SK-MEL-5 (cell line): ENCODE results near the gene KIF16B. TPM values are rescaled to one million over a fixed set of nuclear protein-coding genes. Genes with fewer than 3 reads are reported as not detected.
A peak's percentile ranks its signal among the peaks of the same experiment; 100 is the strongest.

Experiments
- DNase-seq: peaks from one replicate; pipeline ENCODE4 v3.0.0-alpha.2; 2016; ENCODE audit warnings: low read depth, low spot score
- in situ Hi-C: cut with HindIII; loops from 2 replicates; pipeline ENCODE4 v1.10.0; 2016; ENCODE audit warnings: low sequenced_read_pairs, high pct_unique_total_duplicates, low pct_unique_long_range_greater_than_20kb
- total RNA-seq: library from RNA; depleted of rRNA; stranded (reverse); fragments of >200 nt; shearing (Covaris generic); gene quantifications from 2 replicates; pipeline ENCODE4 v1.2.3, GENCODE V29; 2014

KIF16B gene
- total RNA-seq, 1 experiment from 2014 or later, result 13.4 TPM

DNA sequence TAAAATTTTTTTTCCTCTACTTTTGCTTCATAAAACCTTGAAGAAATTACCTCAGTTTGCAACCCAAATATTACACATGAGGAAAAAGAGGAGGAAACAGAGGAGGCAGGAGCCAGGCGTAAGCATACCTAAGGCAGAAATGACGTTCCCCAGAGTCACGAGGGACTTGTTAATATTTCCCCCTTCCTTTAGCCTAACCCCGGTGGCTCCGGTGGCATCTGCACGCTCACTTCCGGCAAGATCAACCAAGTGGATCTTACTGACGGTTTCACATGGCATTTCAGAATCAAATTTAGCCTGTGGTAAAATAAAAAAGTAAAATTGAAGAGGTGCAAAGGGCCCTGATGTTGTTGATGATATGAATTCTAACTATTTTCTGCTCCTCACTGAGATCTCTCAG is 67.4 kb downstream of the KIF16B start:
- in situ Hi-C loops, result loop anchor here (25.0 kb wide), 1 partner anchor 256 kb away; no protein-coding TSS in a partner anchor
- no peak for DNase-seq

DNA sequence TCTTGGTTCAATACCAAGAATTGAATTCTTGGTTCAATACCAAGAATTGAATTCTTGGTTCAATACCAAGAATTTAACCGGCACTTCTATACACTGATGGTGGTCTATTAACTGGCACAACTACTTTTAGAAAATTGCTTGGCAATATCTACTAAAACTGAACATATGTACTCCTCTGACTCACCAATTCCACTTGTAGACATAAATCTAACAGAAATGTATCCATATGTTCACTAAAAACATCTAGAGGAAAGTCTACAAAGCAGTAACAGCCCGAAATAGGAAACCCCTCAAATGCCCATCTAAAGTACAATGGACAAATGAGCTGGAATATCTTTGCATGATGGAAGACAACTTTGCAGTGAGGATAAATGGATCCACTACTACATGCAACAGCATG is 71.9 kb downstream of the KIF16B start:
- DNase-seq, result no peak
- in situ Hi-C loops, result loop anchor here (25.0 kb wide), 1 partner anchor 261 kb away; no protein-coding TSS in a partner anchor

DNA sequence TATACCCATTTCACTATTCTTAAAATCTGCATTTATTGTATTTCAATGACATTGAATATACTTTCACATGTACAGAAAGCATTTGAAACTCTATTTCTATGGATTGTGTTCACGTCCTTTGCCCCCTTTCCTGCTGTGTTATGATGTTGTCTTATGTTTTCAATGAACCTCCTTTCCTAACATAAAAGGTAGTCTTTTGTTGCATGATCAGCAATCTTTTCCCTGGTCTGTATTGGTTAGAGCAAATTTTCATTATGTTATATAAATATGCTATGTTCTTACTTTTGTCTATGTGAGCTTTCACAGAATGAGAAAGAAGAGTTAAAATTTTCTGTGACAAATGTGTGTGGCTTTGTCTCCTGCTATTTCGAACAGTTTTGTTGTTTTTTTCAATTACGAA is 73.1 kb downstream of the KIF16B start:
- DNase-seq, result no peak
- in situ Hi-C loops, result loop anchor here (25.0 kb wide), 1 partner anchor 262 kb away; no protein-coding TSS in a partner anchor

DNA sequence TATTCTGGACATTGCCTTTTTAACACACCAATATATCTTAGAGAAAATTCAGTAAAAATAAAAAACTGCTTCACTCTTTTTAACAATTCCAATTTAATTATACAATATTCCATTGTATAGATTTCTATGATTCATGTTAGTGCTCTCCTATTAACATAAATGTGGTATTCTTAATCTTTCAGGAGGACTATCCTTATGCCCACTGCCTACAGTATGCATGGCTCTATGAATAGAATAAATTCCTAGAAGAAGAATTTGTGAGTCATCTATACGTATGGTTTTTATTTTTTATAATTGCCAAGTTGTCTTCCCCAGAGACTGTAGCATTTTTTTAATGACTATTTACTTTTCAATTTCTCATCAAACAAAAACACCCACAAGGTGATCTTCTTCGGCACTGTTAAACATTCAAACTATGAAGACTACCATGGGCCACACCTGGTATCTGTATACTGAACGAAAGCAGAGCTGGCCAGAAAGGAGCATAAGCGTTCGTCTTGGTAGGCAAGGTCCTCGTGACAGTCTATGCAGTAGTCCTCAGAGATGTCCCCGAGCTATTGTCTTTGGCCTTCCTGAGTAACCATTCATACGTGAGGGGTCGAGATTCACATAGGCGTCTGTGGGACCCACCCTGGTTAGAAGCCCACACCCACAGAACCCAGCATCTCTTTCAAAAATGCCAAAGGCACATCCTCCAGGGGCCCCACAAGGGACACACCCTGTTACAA is 74.6 kb downstream of the KIF16B start:
- in situ Hi-C loops, result no loop called here
- DNase-seq, result no peak

DNA sequence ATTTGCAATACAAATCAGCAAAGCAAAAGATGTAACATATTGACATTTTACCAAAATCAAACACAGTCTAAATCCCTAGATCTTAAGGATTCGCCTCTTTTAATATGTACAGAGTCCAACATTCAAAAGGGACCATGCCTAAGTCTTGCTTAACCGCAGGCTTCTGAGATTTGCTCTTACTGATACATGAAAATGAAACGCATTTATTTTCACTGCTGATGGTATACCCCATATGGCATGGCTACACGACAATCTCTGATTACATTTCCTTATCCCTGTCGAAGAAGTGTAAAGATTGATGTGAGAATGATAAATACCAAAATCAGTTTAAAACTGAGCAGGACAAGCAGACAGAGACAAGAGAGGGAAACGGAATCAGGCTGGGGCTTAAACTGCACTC is 75.4 kb downstream of the KIF16B start:
- in situ Hi-C loops, result no loop called here
- no peak for DNase-seq

DNA sequence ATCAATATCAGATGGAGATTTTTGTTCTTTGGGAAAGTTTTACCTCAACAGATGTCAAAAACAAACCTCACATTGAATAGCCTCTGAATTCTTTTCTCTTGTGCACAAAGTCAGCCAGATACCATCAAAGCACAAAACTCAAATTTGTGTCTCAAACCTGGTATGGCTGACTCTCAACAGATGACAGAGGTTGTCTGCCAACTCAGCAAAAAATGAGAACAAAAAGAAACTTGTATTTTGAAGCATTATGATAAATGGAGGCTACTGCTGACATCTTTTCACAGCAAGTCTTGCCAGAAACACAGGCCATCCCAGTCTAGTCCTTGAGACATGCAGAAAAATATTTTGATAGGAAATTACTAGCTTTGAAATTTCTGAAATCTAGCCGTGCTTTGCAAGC is 79.8 kb downstream of the KIF16B start:
- no peak for DNase-seq
- in situ Hi-C loops, result no loop called here

DNA sequence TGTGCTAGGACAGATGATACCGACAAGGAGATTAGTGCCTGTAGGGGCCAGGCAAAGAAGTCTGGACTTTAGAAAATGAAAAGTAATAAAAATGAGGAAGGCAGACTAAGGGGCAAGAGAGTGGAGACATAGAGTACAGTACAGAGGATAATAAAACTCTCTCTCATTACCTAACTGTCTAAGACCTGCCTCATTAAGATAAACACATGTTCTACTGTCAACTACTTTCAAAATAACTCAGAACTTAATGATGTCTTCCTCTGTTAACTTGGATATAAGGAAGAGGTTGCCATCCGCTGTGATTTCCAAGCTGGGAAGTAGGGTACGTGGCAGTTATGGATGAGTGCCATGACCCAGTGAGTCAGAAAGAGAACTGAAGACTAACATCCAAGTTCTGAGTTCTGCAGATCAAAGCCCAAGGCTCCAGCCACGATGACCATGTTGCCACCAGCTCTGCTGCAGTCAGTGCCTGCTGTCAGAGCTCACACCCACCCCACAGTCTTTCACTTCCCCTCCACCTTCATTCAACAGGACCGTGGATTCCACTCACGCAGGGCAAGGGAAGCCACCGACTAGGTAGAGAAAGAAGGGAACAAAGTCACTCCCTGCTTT is 81.8 kb downstream of the KIF16B start:
- in situ Hi-C loops, result no loop called here
- no peak for DNase-seq

DNA sequence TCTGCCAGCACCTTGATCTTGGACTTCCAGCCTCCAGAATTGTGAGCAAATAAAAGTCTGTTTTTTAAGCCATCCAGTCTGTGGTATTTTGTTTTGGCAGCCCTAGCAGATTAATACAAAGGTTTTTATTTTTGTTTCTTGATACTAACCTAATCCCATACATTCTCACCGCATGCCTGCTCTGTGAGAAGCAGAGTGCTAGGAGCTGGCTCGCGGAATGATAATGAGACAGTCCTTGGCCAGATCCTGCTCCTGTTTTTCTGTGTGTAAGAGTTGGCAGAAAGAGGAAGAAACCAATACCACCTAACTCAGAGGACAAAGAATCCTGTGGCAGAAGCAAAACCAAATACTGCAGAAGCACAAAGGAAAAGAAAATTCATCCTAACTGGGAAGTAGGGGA is 82.6 kb downstream of the KIF16B start:
- DNase-seq, result no peak
- in situ Hi-C loops, result no loop called here

DNA sequence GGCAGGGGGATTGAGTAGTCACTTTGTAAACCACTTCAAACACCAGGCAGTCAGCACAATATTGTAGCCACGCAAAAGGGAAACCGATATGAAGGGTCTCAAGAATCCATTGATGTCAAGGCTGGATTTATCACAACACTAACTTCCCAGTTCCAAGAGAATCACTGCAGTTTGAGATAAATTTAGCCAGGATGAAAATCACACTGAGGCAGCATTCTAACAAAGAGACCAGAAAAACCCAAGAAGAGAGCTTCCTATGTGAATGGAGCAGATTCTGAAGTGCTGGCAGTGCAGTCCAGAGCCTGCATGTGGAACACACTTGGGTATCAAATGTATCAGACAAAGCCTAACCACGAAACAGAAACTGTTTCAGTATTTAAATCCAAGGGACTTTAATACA is 84.6 kb downstream of the KIF16B start:
- in situ Hi-C loops, result no loop called here
- DNase-seq, result no peak

DNA sequence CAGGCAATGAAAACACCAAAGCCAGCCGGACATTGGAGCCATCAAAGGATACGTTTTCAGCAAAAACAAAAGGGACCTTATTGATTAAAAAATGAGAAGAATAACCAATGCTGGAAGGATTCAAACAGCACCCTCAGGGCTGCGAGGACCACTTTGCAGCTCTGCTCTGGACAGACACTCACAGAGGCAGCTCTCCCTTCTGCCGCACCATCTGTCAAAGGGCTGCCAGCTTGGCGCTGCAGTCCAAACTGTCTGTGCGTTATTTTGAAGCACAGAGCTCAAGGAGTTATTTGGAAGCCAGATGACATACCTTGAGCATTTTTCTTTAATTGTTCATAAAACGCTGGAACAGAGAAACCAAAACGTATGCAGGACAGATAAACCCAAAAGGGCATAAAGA is 85.2 kb downstream of the KIF16B start:
- in situ Hi-C loops, result no loop called here
- no peak for DNase-seq

DNA sequence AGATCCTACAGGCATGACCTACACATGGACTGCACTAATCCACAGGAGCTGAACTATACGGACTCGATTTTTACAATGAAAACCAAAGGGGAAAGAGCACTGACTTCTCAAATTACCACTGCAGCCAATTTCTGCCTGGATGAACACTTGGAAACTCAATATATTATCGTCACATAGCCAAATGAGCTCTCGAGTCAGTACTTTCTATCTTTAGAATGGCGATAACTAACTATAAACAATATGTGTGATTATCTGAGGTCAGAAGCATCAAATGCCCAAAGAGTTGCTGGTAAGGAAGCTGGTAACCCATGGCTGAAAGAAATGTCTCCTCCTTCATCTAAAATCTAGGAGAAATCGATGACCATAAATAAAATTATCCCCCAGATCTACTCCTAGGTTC is 86.7 kb downstream of the KIF16B start:
- DNase-seq, result no peak
- in situ Hi-C loops, result no loop called here

DNA sequence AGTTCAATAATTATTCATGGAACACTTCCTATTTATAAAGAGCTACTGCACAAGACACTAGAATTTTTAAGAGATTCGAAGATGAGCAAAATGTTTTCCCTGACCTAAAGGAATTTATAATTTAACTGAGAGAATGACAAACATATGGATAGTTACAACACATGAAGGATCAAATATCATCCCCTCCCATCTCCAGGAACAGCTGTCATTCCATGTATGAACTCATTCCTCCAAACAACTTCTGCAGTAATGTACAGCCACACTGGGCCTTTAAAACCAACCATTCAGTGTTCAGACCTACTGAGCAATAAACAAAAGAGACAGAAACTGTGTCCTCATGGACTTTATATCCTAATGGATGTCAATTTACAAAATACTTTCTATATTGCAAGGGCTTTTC is 87.8 kb downstream of the KIF16B start:
- DNase-seq, result no peak

DNA sequence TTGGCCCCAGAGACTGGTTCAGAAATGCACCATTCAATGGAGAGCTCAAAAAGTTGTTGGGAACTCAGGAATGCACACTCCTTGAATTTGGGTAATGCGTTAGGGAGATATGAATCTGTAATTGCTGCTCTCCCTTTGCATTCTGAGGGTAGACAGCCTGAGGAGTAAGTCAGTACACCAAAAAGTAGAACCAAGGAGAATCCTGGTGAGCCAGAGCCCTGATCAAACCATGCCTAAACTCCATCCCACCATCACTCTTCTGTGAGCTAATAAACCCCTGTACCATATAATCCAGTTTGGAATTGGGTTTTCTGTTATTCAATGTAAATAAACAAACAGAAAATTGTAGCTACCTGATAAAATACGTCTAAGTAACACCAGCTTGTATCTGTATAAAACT is 90.2 kb downstream of the KIF16B start:
- no peak for DNase-seq
- in situ Hi-C loops, result no loop called here

More for the DNA sequence above, 87.8 kb downstream of the KIF16B start:
- in situ Hi-C loops, result no loop called here

DNA sequence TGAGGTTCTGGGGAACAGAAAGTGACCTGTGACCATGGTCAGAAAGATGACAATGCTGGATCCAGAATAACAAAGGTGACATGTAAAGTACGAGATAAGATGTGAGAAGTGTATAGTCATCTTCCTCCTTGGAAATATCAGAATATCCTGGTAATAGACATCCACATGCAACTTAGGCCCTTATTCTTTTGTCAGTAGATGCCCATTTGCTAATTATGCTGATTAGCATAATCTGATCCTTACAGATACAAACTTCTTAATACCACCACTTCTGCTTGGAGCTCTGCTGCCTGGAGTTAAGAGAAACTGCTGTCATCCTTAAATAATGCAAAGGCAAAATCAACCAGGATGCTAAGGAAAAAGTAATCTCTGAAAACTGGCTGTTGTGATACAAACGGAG is 91.3 kb downstream of the KIF16B start:
- no peak for DNase-seq
- in situ Hi-C loops, result no loop called here

DNA sequence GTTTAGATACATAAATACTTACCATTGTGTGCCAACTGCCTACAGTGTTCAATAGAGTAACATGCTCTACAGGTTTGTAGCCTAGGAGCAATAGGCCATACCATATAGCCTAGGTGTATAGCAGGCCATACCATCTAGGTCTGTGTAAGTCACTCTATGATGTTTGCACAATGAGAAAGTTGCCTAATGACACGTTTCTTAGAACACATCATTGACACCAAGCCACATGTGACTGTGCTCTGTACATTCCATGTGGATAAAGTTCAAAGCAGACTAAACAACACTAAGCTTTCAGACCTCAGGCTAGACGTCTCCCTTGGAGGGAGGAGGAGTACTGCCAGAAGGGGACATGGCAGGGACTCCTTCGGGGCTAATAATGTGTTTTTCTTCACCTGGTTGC is 93.6 kb downstream of the KIF16B start:
- DNase-seq, result no peak
- in situ Hi-C loops, result no loop called here

DNA sequence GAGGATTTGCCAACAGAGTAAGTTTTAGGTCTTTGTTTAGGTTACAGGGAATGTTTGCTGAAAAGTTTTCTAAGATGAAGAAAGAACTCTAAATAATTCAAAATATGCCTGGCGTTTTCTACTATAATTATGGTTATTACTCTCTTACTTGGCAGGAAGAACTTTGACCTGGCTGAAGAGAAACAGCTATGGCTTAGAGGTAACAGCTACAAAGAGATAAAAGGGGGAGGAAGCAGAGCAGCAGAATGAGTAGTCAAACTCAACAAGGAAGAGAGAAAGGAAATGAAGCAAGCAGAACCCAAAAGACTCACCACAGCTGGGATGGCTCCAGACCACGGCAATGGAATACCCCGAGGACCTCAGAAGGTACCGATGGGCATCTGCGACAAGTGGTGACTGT is 95.6 kb downstream of the KIF16B start:
- in situ Hi-C loops, result no loop called here
- DNase-seq, result no peak

DNA sequence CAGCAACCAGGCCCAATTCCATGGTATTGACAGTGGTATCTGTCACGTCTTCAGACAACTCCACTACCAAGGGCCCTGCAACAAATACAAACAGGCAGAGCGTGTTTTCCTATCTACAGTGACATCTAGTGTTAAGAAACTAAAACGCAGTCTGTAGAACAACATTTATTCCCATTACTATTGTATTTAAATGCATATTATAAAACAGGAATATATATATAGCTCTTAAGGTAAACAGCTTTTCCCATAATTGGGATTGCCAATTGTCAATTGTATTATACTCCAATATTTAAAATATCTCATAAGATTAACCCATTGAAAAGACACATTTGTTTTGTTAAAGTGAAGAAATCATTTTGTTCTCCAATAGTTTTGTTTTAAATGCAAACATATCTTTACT is 97.2 kb downstream of the KIF16B start:
- in situ Hi-C loops, result no loop called here

DNA sequence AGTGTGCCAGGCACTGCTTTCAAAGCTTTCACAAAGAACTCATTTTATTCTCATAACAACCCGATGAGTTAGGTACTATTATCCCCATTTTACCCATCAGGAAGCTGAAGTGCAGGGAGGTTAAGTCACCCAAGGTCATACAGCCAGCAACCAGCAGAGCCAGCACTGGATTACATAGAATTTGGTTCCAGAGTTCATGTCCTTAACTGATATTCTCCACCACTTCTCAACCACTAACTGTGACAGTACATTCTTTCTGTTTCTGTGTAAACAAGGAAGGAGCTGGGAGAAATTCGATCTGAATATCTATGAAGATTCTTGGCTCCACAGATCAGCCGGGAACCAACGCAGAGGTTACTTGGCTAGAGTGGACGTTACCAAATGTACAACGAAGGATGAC is 98.0 kb downstream of the KIF16B start:
- no peak for DNase-seq
- in situ Hi-C loops, result no loop called here

More for the DNA sequence above, 97.2 kb downstream of the KIF16B start:
- peak; percentile 73 for DNase-seq

DNA sequence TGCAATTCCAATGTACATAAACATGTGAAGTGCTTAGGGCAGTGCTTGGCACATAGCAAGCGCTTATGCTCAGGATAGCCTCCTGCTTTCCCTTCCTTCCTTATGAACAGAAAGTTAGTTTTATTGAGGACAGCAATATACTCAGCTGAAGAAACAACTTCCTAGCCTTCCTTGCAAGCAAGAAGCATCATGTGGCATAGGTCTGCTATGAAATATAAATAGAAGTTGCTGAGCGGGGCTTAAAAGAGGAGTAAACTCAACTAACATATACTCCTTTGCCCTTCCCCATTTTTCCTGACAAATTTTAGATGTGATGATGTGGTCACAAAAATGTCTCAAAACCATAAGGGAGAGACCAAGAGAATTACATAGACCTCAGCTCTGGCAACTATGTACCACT is 98.9 kb downstream of the KIF16B start:
- DNase-seq, result no peak
- in situ Hi-C loops, result no loop called here
